Effector CD8-positive, alpha-beta T cell (primary cell): ENCODE measurements around the gene TGFB1I1.
"Not testable (repeated sequence)": the region's sequence is repeated elsewhere in the genome, so short reads cannot be mapped to it uniquely, and the experiment has no call there.

Source experiments
- DNase-seq: peaks from one replicate; lab custom pipeline; 2025; lab: John Stamatoyannopoulos, UW

Gene TGFB1I1

GRCh38 chr16:31517800-31518402 is 45.9 kb downstream of the TGFB1I1 start:
- DNase-seq = no peak

DNA sequence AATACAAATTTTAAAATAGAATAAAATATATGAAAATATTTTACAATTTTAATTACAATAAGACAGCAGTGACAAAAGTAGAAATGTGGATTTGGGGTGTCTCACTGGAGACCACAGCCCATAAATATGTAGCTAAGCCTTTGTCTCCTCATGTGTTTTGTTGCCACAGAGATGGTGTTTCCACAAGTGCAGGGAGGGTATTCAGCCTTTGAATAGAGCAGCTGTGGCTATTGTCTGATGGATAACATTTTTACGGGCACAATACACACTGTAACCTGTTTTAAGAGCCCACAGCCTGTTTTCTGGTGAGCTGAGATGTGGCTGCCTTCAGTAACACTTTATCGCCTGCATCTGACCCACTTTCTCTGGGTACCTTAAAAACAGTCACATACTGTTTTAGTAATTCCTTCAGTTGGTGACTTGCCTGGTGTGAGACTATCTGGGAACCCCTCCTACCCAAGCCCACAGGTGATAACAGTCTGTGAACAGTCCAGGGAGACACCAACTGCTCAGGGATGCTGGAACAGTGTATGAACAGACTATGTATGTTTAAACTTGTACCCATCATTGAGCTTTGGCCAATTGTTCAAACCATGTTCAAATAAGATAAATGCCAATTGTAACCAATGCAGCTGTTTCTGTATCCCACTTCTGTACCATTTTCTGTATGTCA is 47.9 kb downstream of the TGFB1I1 start:
- DNase-seq = no peak

DNA sequence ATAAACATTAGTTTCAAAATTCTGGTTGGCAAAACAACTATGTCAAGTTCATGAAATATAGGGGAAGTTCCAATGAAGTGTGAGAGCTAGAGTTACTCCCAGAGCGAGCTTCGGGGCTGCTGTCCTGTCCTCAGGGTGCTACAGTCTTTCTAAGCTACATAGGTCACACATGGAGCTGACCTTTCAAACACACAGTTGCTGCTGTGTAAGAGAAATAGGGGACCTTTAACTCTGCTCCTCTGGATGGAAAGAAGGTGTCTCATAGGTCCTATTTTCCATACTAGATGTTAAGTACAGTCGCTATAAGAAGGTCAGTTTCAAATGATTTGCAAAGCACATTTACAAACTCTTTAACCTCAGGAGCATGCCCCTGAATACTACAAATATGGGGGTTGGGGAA is 49.4 kb downstream of the TGFB1I1 start:
- DNase-seq = no peak

GRCh38 chr16:31522071-31522470 is 50.1 kb downstream of the TGFB1I1 start:
- DNase-seq = no peak

- not testable (repeated sequence) for DNase-seq
These were observed 51.8 kb downstream of the TGFB1I1 start for GRCh38 chr16:31523768-31524167.

DNA sequence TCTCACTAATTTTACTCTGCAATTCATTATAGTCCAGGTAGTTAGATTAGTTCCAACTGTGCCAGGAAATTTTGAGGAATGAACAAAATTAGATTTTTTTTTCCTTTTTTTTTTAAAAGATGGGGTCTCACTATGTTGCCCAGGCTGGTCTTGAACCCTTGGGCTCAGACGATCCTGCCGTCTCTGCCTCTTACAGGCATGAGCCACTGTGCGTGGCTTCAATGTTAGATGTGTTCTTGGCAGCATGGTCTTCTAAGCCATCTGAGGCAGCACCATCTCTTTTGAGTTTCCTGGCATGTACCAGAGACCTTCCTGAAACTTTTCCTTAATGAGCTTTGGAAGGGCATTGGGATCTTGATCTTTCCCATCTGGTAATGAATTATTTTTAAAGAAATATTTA is 53.2 kb downstream of the TGFB1I1 start:
- no peak for DNase-seq
